ENCODE data around the gene RAB20. TPM values are rescaled to one million over a fixed set of nuclear protein-coding genes. Genes with fewer than 3 reads are reported as not detected.
"Not testable (repeated sequence)": the region's sequence is repeated elsewhere in the genome, so short reads cannot be mapped to it uniquely, and the experiment has no call there.

RAB20 gene
- total RNA-seq: 10.5 TPM
- long read RNA-seq, transcript RAB20-201 (2 exons, 1,518 nt): major isoform, 16 of 17 reads
- long read RNA-seq, partial matches to known transcripts: 0 of 17 reads
- long read RNA-seq, other reads (novel, unspliced or antisense): 1 of 17 reads

GRCh38 chr13:110561344-110562035, at the start of gene RAB20:
RAB20 (minus strand) TSS chr13:110561722; CDS start chr13:110561519, 203 bp downstream.
- ATAC-seq (peak; percentile 87), DNase-seq (ENCODE audit: missing footprints) (peak; percentile 94)
- intact Hi-C loops (cut with DNase I): loop anchor here (2.0 to 10.0 kb wide), 4 partner anchors 15 to 347 kb away; no protein-coding TSS in a partner anchor

GRCh38 chr13:110610955-110611595, 49.6 kb upstream of the RAB20 start:
- intact Hi-C loops (cut with DNase I): no loop called here
- ATAC-seq: no peak

GRCh38 chr13:110607675-110608224, 46.2 kb upstream of the RAB20 start:
- intact Hi-C loops (cut with DNase I): no loop called here
- no peak for DNase-seq (ENCODE audit: missing footprints)
- ATAC-seq: no peak

More at GRCh38 chr13:110610955-110611595, 49.6 kb upstream of the RAB20 start:
- no peak for DNase-seq (ENCODE audit: missing footprints)

DNA sequence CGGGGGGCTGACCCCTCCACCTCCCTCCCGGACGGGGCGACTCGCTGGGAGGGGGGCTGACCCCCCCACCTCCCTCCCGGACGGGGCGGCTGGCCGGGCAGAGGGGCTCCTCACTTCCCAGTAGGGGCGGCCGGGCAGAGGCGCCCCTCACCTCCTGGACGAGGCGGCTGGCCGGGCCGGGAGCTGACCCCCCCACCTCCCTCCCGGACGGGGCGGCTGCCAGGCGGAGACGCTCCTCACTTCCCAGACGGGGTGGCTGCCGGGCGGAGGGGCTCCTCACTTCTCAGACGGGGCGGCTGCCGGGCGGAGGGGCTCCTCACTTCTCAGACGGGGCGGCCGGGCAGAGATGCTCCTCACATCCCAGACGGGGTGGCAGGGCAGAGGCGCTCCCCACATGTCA, 44.8 kb upstream of the RAB20 start:
- ATAC-seq; DNase-seq (ENCODE audit: missing footprints); intact Hi-C loops (cut with DNase I): not testable (repeated sequence)

DNA sequence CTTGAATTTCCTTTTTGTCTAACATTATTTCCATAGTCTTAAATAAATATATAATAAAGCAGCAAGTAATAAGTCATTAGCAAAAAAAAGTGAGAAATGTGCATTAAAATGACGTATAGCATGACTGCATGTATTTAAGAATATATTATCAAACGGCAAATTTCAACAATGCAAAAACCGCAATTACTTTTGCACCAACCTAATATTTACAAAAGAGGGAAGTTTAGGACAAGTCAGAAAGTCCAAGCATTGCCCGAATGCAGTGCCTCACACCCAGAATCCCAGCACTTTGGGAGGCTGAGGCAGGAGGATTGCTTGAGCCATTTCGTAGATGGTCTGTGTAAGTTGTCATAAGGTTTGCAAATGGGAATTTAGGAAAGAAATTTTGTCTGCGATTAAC, 43.6 kb upstream of the RAB20 start:
- ATAC-seq: no peak
- DNase-seq (ENCODE audit: missing footprints): no peak
- intact Hi-C loops (cut with DNase I): no loop called here

DNA sequence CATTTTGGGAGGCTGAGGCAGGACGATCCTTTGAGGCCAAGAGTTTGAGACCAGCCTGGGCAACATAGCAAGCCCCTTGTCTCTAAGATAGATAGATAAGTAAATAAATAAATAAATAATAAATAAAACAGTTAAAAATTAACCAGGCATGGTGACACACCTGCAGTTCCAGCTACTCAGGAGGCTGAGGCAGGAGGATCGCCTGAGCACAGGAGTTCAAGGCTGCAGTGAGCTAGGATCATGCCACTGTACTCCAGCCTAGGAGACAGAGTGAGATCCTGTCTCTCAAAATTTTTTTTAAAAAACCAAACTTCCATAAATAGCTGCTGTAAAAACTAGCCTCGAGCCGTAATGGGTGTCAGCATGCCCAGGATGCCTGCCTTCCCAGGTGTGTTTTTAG, 39.5 kb upstream of the RAB20 start:
- ATAC-seq (no peak), DNase-seq (ENCODE audit: missing footprints) (no peak)
- intact Hi-C loops (cut with DNase I): no loop called here

- ATAC-seq (no peak), DNase-seq (ENCODE audit: missing footprints) (no peak)
- intact Hi-C loops (cut with DNase I): no loop called here
Observed at GRCh38 chr13:110600261-110600819, 38.8 kb upstream of the RAB20 start.

GRCh38 chr13:110597041-110597689, 35.6 kb upstream of the RAB20 start:
- no peak for ATAC-seq
- no peak for DNase-seq (ENCODE audit: missing footprints)
- intact Hi-C loops (cut with DNase I): no loop called here

- peak; percentile 80 for ATAC-seq
- intact Hi-C loops (cut with DNase I): loop anchor here (1.0 to 5.0 kb wide), 2 partner anchors 226 to 459 kb away; no protein-coding TSS in a partner anchor
- no peak for DNase-seq (ENCODE audit: missing footprints)
Observed at GRCh38 chr13:110593430-110594130, 32.1 kb upstream of the RAB20 start.

DNA sequence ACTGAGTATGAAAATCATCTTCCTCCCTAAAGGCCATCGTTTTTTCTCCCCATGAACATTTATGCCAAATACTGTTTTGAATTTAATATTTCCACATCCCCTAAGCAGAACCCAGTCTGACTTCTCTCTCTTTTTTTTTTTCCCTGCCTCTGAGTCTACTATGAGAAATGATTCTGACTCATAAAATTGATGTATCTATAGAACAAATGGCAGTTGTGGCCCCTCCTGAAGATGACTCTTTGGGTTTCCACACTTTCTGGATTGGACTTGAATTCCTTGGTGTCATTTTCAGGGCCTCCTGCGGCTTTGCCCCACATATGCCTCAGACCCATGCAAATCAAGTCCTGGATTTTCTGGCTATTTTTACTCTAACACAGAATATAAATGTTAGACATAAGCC, 31.1 kb upstream of the RAB20 start:
- no peak for DNase-seq (ENCODE audit: missing footprints)
- intact Hi-C loops (cut with DNase I): loop anchor here (1.0 to 5.0 kb wide), 2 partner anchors 227 to 460 kb away; no protein-coding TSS in a partner anchor
- no peak for ATAC-seq

DNA sequence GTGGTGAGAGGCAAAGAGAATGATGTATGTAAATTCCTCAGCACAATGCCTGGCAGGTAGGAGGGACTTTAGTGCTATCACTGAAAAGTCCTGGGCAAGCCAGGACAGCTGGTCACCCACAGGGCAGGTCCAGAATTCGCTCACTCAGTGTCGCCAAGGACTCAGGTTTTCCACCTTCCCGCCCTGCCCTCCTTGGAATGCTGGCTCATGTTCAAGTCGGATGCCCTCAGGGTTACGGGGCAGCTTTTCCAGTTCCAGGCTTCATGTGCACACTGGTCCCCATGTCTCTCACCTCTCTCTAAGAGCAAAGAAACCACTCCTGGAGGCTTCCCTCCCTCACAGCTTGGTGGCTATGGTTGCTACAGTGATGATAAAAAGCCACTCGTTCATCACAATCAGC, 29.1 kb upstream of the RAB20 start:
- intact Hi-C loops (cut with DNase I): loop anchor here (5.0 kb wide), 1 partner anchor 462 kb away; no protein-coding TSS in a partner anchor
- ATAC-seq (no peak), DNase-seq (ENCODE audit: missing footprints) (no peak)

- intact Hi-C loops (cut with DNase I): loop anchor here (5.0 kb wide), 1 partner anchor 462 kb away; no protein-coding TSS in a partner anchor
- no peak for ATAC-seq
Observed at GRCh38 chr13:110589793-110590390, 28.4 kb upstream of the RAB20 start.

GRCh38 chr13:110583178-110583865, 21.8 kb upstream of the RAB20 start:
- no peak for DNase-seq (ENCODE audit: missing footprints)
- no peak for ATAC-seq
- intact Hi-C loops (cut with DNase I): no loop called here

More at GRCh38 chr13:110589793-110590390, 28.4 kb upstream of the RAB20 start:
- no peak for DNase-seq (ENCODE audit: missing footprints)

GRCh38 chr13:110582421-110582954, 21.0 kb upstream of the RAB20 start:
- intact Hi-C loops (cut with DNase I): no loop called here
- no peak for DNase-seq (ENCODE audit: missing footprints)
- ATAC-seq: no peak

DNA sequence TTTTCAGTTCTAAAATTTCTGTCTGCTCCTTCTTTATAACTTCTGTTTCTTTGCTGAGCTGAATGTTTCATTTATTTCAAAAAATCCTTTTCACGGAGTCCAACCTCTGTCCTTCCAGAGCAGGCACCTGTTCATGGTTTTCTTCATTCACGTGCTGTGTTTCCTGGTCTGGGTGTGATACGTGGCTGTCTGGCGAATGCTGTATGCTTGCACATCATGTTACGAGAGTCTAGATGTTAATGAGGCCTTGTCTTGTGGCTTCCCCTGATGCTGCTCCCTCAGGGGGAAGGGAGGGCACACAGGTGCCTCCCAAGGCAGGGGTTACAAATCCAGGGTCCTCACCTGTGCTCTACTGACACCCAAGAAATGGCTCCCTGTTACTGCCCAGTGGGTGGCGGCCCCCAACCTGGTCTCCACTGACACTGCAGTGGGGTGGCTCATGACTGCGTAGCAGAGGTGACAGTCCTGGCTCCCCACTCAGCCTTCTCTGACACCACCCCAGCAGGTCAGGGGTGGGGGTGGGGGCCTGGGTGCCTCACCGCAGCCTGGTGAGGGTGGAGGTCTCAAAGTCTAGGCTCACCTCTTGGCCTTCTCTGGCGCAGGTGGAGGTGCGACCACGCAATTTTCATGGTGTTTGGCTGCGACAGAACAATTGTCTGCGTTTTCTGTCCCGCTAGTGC, 20.1 kb upstream of the RAB20 start:
- DNase-seq (ENCODE audit: missing footprints) (no peak), ATAC-seq (no peak)
- intact Hi-C loops (cut with DNase I): no loop called here

- DNase-seq (ENCODE audit: missing footprints) (no peak), ATAC-seq (no peak)
- intact Hi-C loops (cut with DNase I): no loop called here
Observed at GRCh38 chr13:110580800-110581199, 19.3 kb upstream of the RAB20 start.
